Activated CD4-positive, alpha-beta memory T cell treated with anti-CD3 and anti-CD28 coated beads, Interleukin-2, amount 10 ng/mL, durations not matched to agents 7 days and 5 days (primary cell): ENCODE measurements around the gene FAM98B. TPM values are rescaled to one million over a fixed set of nuclear protein-coding genes. Genes with fewer than 3 reads are reported as not detected.
"Not testable (repeated sequence)": the region's sequence is repeated elsewhere in the genome, so short reads cannot be mapped to it uniquely, and the experiment has no call there.

Experiments used
- CTCF ChIA-PET: fragments of 350-600 bp; sonication (Branson Sonifier 250); formaldehyde crosslinking; loops from one replicate; lab custom pipeline; 2021; ENCODE audit warnings: antibody characterized with exemption, inconsistent platforms; lab: Charles Lee
- POLR2A ChIA-PET: fragments of 350-600 bp; sonication (Branson Sonifier 250); formaldehyde crosslinking; loops from one replicate; lab custom pipeline; 2021; ENCODE audit warnings: antibody characterized with exemption; lab: Charles Lee
- DNase-seq: peaks from one replicate; pipeline ENCODE4 v3.0.0-alpha.2; 2020
- H3K27ac Mint-ChIP-seq: one replicate; pipeline ENCODE4 v1.8.0; 2021; ENCODE audit warnings: mild to moderate bottlenecking, mixed read lengths
- H3K27me3 Mint-ChIP-seq: one replicate; pipeline ENCODE4 v1.8.0; 2021; ENCODE audit warnings: mixed read lengths
- H3K36me3 Mint-ChIP-seq: one replicate; pipeline ENCODE4 v1.8.0; 2021; ENCODE audit warnings: low read depth, mixed read lengths
- H3K4me1 Mint-ChIP-seq: one replicate; pipeline ENCODE4 v1.8.0; 2021; ENCODE audit warnings: mixed read lengths
- H3K4me3 Mint-ChIP-seq: one replicate; pipeline ENCODE4 v1.8.0; 2021; ENCODE audit warnings: mild to moderate bottlenecking, mixed read lengths
- H3K9me3 Mint-ChIP-seq: one replicate; pipeline ENCODE4 v1.8.0; 2021; ENCODE audit warnings: mixed read lengths
- total RNA-seq, 2 experiments: library from RNA; stranded (reverse); gene quantifications; one replicate each; pipeline ENCODE4 v1.2.3, GENCODE V29; 2021

Gene FAM98B
- total RNA-seq, 2 experiments from 2014 or later, result 33.2 to 35.3 TPM

- H3K36me3 Mint-ChIP-seq, H3K4me3 Mint-ChIP-seq, POLR2A ChIA-PET, H3K27ac Mint-ChIP-seq, H3K9me3 Mint-ChIP-seq, DNase-seq: not testable (repeated sequence)
- Mint-ChIP-seq H3K27me3 (peaks cover 58% of the 10 kb centered on the region), H3K4me1 (peaks cover 11% of the 10 kb centered on the region)
- CTCF ChIA-PET, result interaction anchor here (1.1 to 1.9 kb wide), 2 partner anchors 10 to 262 kb away, joined by 3 to 4 read pairs; no protein-coding TSS in a partner anchor
Measured at GRCh38 chr15:38437603-38438002, 16.3 kb upstream of the FAM98B start.

- H3K27ac Mint-ChIP-seq, result no peak overlapping the region
- ChIA-PET CTCF (interaction anchor here (2.7 to 4.2 kb wide), 3 partner anchors 246 to 269 kb away, joined by 15 to 139 read pairs (median 26); no protein-coding TSS in a partner anchor), POLR2A (no interaction called here)
- H3K36me3 Mint-ChIP-seq, result no peaks in the 10 kb centered on the region
- H3K4me3 Mint-ChIP-seq, result no peak overlapping the region
- H3K9me3 Mint-ChIP-seq, result no peaks in the 10 kb centered on the region
- peaks cover 56% of the 10 kb centered on the region for H3K27me3 Mint-ChIP-seq
- peaks cover 11% of the 10 kb centered on the region for H3K4me1 Mint-ChIP-seq
- no peak for DNase-seq
Measured at GRCh38 chr15:38438031-38438986, 15.6 kb upstream of the FAM98B start.

DNA sequence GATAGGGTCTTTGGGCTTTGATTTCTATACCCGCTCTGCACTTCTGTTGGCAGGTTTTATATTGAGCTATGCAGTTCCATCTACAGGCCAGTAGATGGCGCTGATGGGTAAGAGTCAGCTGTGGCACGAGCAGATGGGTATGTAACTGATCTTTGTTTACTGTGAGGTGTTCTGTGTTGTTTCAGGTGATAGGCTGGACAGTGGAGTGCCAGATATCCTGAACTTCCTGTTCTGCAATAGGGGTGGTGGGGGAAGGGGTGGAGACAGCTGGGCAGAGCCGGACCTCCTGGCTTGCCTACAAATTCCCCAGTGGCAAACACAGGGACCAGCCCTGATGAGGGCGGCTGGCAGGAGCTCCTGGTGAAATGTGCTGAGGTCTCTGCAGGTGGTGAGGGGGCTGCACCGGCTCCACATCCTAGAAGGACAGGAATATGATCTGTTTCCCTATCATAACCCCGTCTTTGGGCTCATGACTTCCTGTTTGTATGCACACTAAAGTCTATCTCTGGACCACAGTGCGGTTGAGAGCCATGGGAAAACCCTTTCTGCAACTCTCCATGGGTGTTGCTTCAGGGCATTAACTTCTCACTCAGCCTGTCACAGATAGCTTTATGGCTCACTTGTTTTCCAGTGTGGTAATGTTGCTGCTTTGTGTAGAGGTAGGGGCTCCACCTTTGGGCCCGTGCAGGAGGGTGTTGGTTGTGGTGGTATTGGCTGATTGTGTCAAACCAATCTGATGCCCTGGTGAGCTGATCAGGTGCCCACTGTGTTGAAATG lies 13.4 kb upstream of the FAM98B start:
- CTCF ChIA-PET, result interaction anchor here (0.6 to 4.4 kb wide), 57 partner anchors 8 to 1316 kb away, joined by 3 to 139 read pairs (median 4); partner anchors contain the start of genes FAM98B, RASGRP1 and THBS1
- H3K36me3 Mint-ChIP-seq, result no peaks in the 10 kb centered on the region
- H3K4me1 Mint-ChIP-seq, result peaks cover 11% of the 10 kb centered on the region
- DNase-seq, result peak; percentile 60
- no peaks in the 10 kb centered on the region for H3K9me3 Mint-ChIP-seq
- H3K27me3 Mint-ChIP-seq, result peaks cover 41% of the 10 kb centered on the region
- no peak overlapping the region for H3K27ac Mint-ChIP-seq
- H3K4me3 Mint-ChIP-seq, result no peak overlapping the region
- POLR2A ChIA-PET, result interaction anchor here (0.7 to 4.3 kb wide), 8 partner anchors 7 to 259 kb away, joined by 3 to 28 read pairs (median 6); partner anchors contain the start of gene FAM98B

GRCh38 chr15:38441130-38441519 lies 12.8 kb upstream of the FAM98B start:
- Mint-ChIP-seq H3K4me1 (peaks cover 11% of the 10 kb centered on the region), H3K27ac (no peak overlapping the region), H3K36me3 (no peaks in the 10 kb centered on the region), H3K4me3 (no peak overlapping the region), H3K27me3 (peaks cover 36% of the 10 kb centered on the region), H3K9me3 (no peaks in the 10 kb centered on the region)
- no peak for DNase-seq
- POLR2A ChIA-PET, result interaction anchor here (0.8 to 4.3 kb wide), 5 partner anchors 8 to 258 kb away, joined by 3 to 28 read pairs (median 10); partner anchors contain the start of gene FAM98B
- CTCF ChIA-PET, result interaction anchor here (0.9 to 4.4 kb wide), 31 partner anchors 8 to 1316 kb away, joined by 3 to 139 read pairs (median 6); partner anchors contain the start of genes FAM98B and THBS1

- H3K4me3 Mint-ChIP-seq, result peak overlapping the region; percentile 93
- H3K27me3 Mint-ChIP-seq, result peaks cover 10% of the 10 kb centered on the region
- H3K9me3 Mint-ChIP-seq, result no peaks in the 10 kb centered on the region
- DNase-seq, result no peak
- H3K36me3 Mint-ChIP-seq, result peaks cover 11% of the 10 kb centered on the region
- peaks cover 37% of the 10 kb centered on the region for H3K4me1 Mint-ChIP-seq
- POLR2A ChIA-PET, result interaction anchor here (0.7 to 3.1 kb wide), 23 partner anchors 9 to 1126 kb away, joined by 3 to 47 read pairs (median 5); partner anchors contain the start of genes RASGRP1 and THBS1
- peak overlapping the region; percentile 84 for H3K27ac Mint-ChIP-seq
- CTCF ChIA-PET, result interaction anchor here (0.9 to 3.7 kb wide), 15 partner anchors 9 to 253 kb away, joined by 3 to 67 read pairs (median 6); partner anchors contain the start of gene RASGRP1
Measured at GRCh38 chr15:38454696-38455090, 766 bp downstream of the FAM98B start.

- CTCF ChIA-PET, result interaction anchor here (1.1 to 3.7 kb wide), 12 partner anchors 9 to 250 kb away, joined by 4 to 67 read pairs (median 7); partner anchors contain the start of gene RASGRP1
- Mint-ChIP-seq H3K27me3 (peaks cover 10% of the 10 kb centered on the region), H3K27ac (peak overlapping the region; percentile 84), H3K4me1 (peaks cover 41% of the 10 kb centered on the region), H3K4me3 (peak overlapping the region; percentile 93), H3K36me3 (peaks cover 11% of the 10 kb centered on the region), H3K9me3 (no peaks in the 10 kb centered on the region)
- no peak for DNase-seq
- POLR2A ChIA-PET, result interaction anchor here (1.0 to 3.1 kb wide), 14 partner anchors 9 to 1126 kb away, joined by 3 to 47 read pairs (median 8); partner anchors contain the start of genes RASGRP1 and THBS1
Measured at GRCh38 chr15:38455092-38455491, 1.2 kb downstream of the FAM98B start.

- no peak for DNase-seq
- ChIA-PET POLR2A (interaction anchor here (0.5 to 1.2 kb wide), 3 partner anchors 9 to 238 kb away, joined by 3 read pairs; no protein-coding TSS in a partner anchor), CTCF (interaction anchor here (1.1 to 1.8 kb wide), 3 partner anchors 11 to 241 kb away, joined by 3 to 8 read pairs (median 5); no protein-coding TSS in a partner anchor)
- Mint-ChIP-seq H3K36me3 (peaks cover 11% of the 10 kb centered on the region), H3K27ac (no peak overlapping the region), H3K4me3 (no peak overlapping the region), H3K27me3 (no peaks in the 10 kb centered on the region), H3K4me1 (peaks cover 56% of the 10 kb centered on the region), H3K9me3 (no peaks in the 10 kb centered on the region)
Measured at GRCh38 chr15:38458646-38459045, 4.7 kb downstream of the FAM98B start.

DNA sequence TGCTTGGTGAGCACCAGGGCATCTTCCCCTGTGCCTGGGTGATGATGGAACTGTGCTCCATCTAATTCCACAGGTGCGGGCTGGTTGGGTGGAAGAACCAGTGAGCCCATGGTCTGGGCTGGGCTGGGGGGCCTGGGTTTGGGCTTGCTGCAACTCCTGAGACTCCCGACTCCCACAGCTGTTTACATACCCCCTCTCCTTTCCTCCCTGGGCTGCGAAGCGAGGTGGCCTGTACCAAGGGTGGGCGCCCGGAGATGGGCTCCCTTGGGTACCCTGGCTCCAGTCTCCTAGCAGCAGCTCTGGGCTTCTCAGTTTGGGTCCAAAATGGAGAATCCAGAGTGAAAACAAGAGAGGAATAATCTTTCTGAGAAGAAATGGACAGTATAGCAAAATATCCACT lies 5.6 kb downstream of the FAM98B start:
- Mint-ChIP-seq H3K27ac (no peak overlapping the region), H3K9me3 (no peaks in the 10 kb centered on the region), H3K4me1 (peaks cover 54% of the 10 kb centered on the region), H3K27me3 (no peaks in the 10 kb centered on the region), H3K36me3 (peaks cover 11% of the 10 kb centered on the region), H3K4me3 (no peak overlapping the region)
- DNase-seq, result no peak
- CTCF ChIA-PET, result interaction anchor here (1.7 to 2.7 kb wide), 2 partner anchors 10 to 19 kb away, joined by 5 to 11 read pairs; no protein-coding TSS in a partner anchor
- POLR2A ChIA-PET, result interaction anchor here (0.8 to 1.1 kb wide), 2 partner anchors 9 to 17 kb away, joined by 3 read pairs; no protein-coding TSS in a partner anchor

GRCh38 chr15:38460543-38460942 lies 6.6 kb downstream of the FAM98B start:
- H3K4me1 Mint-ChIP-seq, result peaks cover 45% of the 10 kb centered on the region
- no peaks in the 10 kb centered on the region for H3K9me3 Mint-ChIP-seq
- peaks cover 11% of the 10 kb centered on the region for H3K36me3 Mint-ChIP-seq
- H3K27ac Mint-ChIP-seq, result no peak overlapping the region
- H3K4me3 Mint-ChIP-seq, result no peak overlapping the region
- POLR2A ChIA-PET, result interaction anchor here (1.0 to 1.5 kb wide), 3 partner anchors 19 to 240 kb away, joined by 3 to 5 read pairs (median 3); no protein-coding TSS in a partner anchor
- H3K27me3 Mint-ChIP-seq, result no peaks in the 10 kb centered on the region
- no peak for DNase-seq
- CTCF ChIA-PET, result interaction anchor here (1.3 to 2.7 kb wide), 3 partner anchors 20 to 239 kb away, joined by 3 to 11 read pairs (median 6); no protein-coding TSS in a partner anchor

GRCh38 chr15:38461066-38461833 lies 7.3 kb downstream of the FAM98B start:
- POLR2A ChIA-PET, result interaction anchor here (1.0 to 1.5 kb wide), 3 partner anchors 18 to 240 kb away, joined by 3 to 5 read pairs (median 3); no protein-coding TSS in a partner anchor
- H3K27ac Mint-ChIP-seq, result no peak overlapping the region
- H3K36me3 Mint-ChIP-seq, result peaks cover 14% of the 10 kb centered on the region
- no peak overlapping the region for H3K4me3 Mint-ChIP-seq
- H3K27me3 Mint-ChIP-seq, result no peaks in the 10 kb centered on the region
- DNase-seq, result no peak
- CTCF ChIA-PET, result interaction anchor here (1.3 to 2.7 kb wide), 3 partner anchors 21 to 238 kb away, joined by 3 to 11 read pairs (median 6); no protein-coding TSS in a partner anchor
- no peaks in the 10 kb centered on the region for H3K9me3 Mint-ChIP-seq
- peaks cover 38% of the 10 kb centered on the region for H3K4me1 Mint-ChIP-seq

- Mint-ChIP-seq H3K36me3 (peaks cover 19% of the 10 kb centered on the region), H3K27ac (no peak overlapping the region), H3K27me3 (no peaks in the 10 kb centered on the region), H3K9me3 (no peaks in the 10 kb centered on the region), H3K4me3 (no peak overlapping the region), H3K4me1 (peaks cover 26% of the 10 kb centered on the region)
- ChIA-PET CTCF (interaction anchor here (1.2 to 3.2 kb wide), 6 partner anchors 9 to 244 kb away, joined by 3 to 17 read pairs (median 5); partner anchors contain the start of gene FAM98B), POLR2A (interaction anchor here (2.3 kb wide), 1 partner anchor 10 kb away, joined by 10 read pairs; the partner anchor contains the start of gene FAM98B)
- no peak for DNase-seq
Measured at GRCh38 chr15:38463893-38464292, 10.0 kb downstream of the FAM98B start.
